PC-9 (cell line): ENCODE results near the gene JPT1. TPM values are rescaled to one million over a fixed set of nuclear protein-coding genes. Genes with fewer than 3 reads are reported as not detected.
A peak's percentile ranks its signal among the peaks of the same experiment; 100 is the strongest.

Experiments used
- BruUV-seq: library from RNA; stranded (reverse); fragments of 400-500 nt; replicated peaks from 2 replicates; lab custom pipeline; 2021; lab: Mats Ljungman, UMichigan
- CTCF ChIA-PET: fragments of 300-600 bp; sonication (Branson Sonifier 250); formaldehyde crosslinking; loops from one replicate; lab custom pipeline; 2022; ENCODE audit warnings: antibody characterized with exemption; lab: Charles Lee
- POLR2A ChIA-PET: fragments of 300-600 bp; sonication (Branson Sonifier 250); formaldehyde crosslinking; loops from one replicate; lab custom pipeline; 2022; ENCODE audit warnings: antibody characterized with exemption; ENCODE audit not compliant: unreplicated experiment; lab: Charles Lee
- DNase-seq, 2 experiments: peaks; one replicate each; pipeline versions ENCODE4 v3.0.0 to v3.0.0-alpha.2; 2015 to 2022; ENCODE audit warnings: mixed read lengths in 1 of 2
- H2AFZ ChIP-seq: fragments of 200-600 bp; sonication (generic); 2 replicates; pipeline ENCODE4 v1.8.1; 2017; ENCODE audit warnings: antibody characterized with exemption
- H3F3A ChIP-seq: fragments of 200-600 bp; sonication (generic); 2 replicates; pipeline ENCODE4 v1.8.1; 2017; ENCODE audit warnings: antibody characterized with exemption, mild to moderate bottlenecking, low read depth; ENCODE audit not compliant: insufficient read depth
- H3K27ac ChIP-seq: fragments of 200-600 bp; sonication (generic); 2 replicates; pipeline ENCODE4 v1.6.1; 2016; ENCODE audit warnings: mixed run types
- H3K27me3 ChIP-seq: fragments of 200-600 bp; sonication (generic); 2 replicates; pipeline ENCODE4 v1.6.1; 2016; ENCODE audit warnings: low read depth, mixed run types; ENCODE audit not compliant: insufficient read depth
- H3K36me3 ChIP-seq: fragments of 200-600 bp; sonication (generic); 2 replicates; pipeline ENCODE4 v1.6.1; 2016; ENCODE audit warnings: low read depth, mixed run types
- H3K4me1 ChIP-seq: fragments of 200-600 bp; sonication (generic); replicated peaks from 2 replicates; pipeline ENCODE4 v1.6.1; 2016; ENCODE audit warnings: mixed run types; ENCODE audit not compliant: insufficient read depth
- H3K4me2 ChIP-seq: fragments of 200-600 bp; sonication (generic); 2 replicates; pipeline ENCODE4 v1.6.1; 2017; ENCODE audit warnings: mixed run types
- H3K4me3 ChIP-seq: fragments of 200-600 bp; sonication (generic); 2 replicates; pipeline ENCODE4 v1.6.1; 2016; ENCODE audit warnings: mixed run types
- H3K79me2 ChIP-seq: fragments of 200-600 bp; sonication (generic); 2 replicates; pipeline ENCODE4 v1.6.1; 2017; ENCODE audit warnings: low read depth, mixed run types
- H3K9me2 ChIP-seq: fragments of 200-600 bp; sonication (generic); 2 replicates; pipeline ENCODE4 v1.8.1; 2017; ENCODE audit warnings: mild to moderate bottlenecking; ENCODE audit not compliant: insufficient read depth
- H3K9me3 ChIP-seq: fragments of 200-600 bp; sonication (generic); 2 replicates; pipeline ENCODE4 v1.8.1; 2016; ENCODE audit warnings: low read depth; ENCODE audit not compliant: insufficient read depth
- H4K20me1 ChIP-seq: fragments of 200-600 bp; sonication (generic); 2 replicates; pipeline ENCODE4 v1.8.1; 2017; ENCODE audit not compliant: insufficient read depth
- CTCF ChIP-seq: fragments of 200-600 bp; sonication (generic); conservative IDR thresholded peaks from 2 replicates; pipeline ENCODE4 v1.6.1; 2017; ENCODE audit warnings: mixed run types, antibody characterized with exemption, mild to moderate bottlenecking, moderate library complexity
- EZH2 ChIP-seq: fragments of 200-600 bp; sonication (generic); IDR thresholded peaks from 2 replicates; pipeline ENCODE4 v1.8.0; 2017; ENCODE audit warnings: antibody characterized with exemption, low read depth
- intact Hi-C: fragments of 100-400 bp; cut with micrococcal nuclease; formaldehyde crosslinking; loops from one replicate; pipeline ENCODE4 v1.10.0; 2022; ENCODE audit not compliant: unreplicated experiment
- total RNA-seq: library from RNA; stranded (reverse); gene quantifications from 2 replicates; pipeline ENCODE4 v1.2.3, GENCODE V29; 2021

Gene JPT1
- total RNA-seq, 1 experiment from 2014 or later = 250 TPM

- CTCF ChIA-PET = interaction anchor here (0.6 kb wide), 1 partner anchor 71 kb away, joined by 6 read pairs; no protein-coding TSS in a partner anchor
- no peak overlapping the region for H3K4me3 ChIP-seq
- peaks cover 47% of the 10 kb centered on the region for H3F3A ChIP-seq
- DNase-seq = no peak
- H3K36me3 ChIP-seq = peaks cover 44% of the 10 kb centered on the region
- no peak overlapping the region for H3K4me2 ChIP-seq
- H3K27me3 ChIP-seq = no peaks in the 10 kb centered on the region
- no peaks in the 10 kb centered on the region for H3K9me3 ChIP-seq
- intact Hi-C loops = no loop called here
- peaks cover 31% of the 10 kb centered on the region for H3K4me1 ChIP-seq
- no TSS peak for BruUV-seq
- H3K9me2 ChIP-seq = no peaks in the 10 kb centered on the region
- peaks cover 40% of the 10 kb centered on the region for H3K79me2 ChIP-seq
- POLR2A ChIA-PET = interaction anchor here (0.6 kb wide), 1 partner anchor 27 kb away, joined by 4 read pairs; no protein-coding TSS in a partner anchor
- H2AFZ ChIP-seq = no peak overlapping the region
- H4K20me1 ChIP-seq = peaks cover 8% of the 10 kb centered on the region
- H3K27ac ChIP-seq = no peak overlapping the region
- no peak for TF ChIP-seq EZH2
These were observed 55.5 kb downstream of the JPT1 start for GRCh38 chr17:75098861-75099260.

GRCh38 chr17:75097865-75098264, 56.4 kb downstream of the JPT1 start:
- BruUV-seq = no TSS peak
- Histone ChIP-seq H3K4me1 (peaks cover 41% of the 10 kb centered on the region), H3K4me3 (no peak overlapping the region), H2AFZ (no peak overlapping the region), H3K9me3 (no peaks in the 10 kb centered on the region), H3F3A (peaks cover 46% of the 10 kb centered on the region), H3K79me2 (peaks cover 50% of the 10 kb centered on the region), H3K9me2 (no peaks in the 10 kb centered on the region), H3K27ac (no peak overlapping the region), H3K36me3 (peaks cover 34% of the 10 kb centered on the region), H4K20me1 (peaks cover 8% of the 10 kb centered on the region), H3K4me2 (no peak overlapping the region), H3K27me3 (no peaks in the 10 kb centered on the region)
- no peak for TF ChIP-seq CTCF
- no peak for TF ChIP-seq EZH2
- DNase-seq = no peak
- CTCF ChIA-PET = interaction anchor here (0.7 kb wide), 1 partner anchor 38 kb away, joined by 3 read pairs; no protein-coding TSS in a partner anchor
- POLR2A ChIA-PET = no interaction called here
- intact Hi-C loops = loop anchor here (2.0 kb wide), 1 partner anchor 51 kb away; the partner anchor contains the start of genes ATP5PD and KCTD2

- Histone ChIP-seq H3K9me2 (no peaks in the 10 kb centered on the region), H3F3A (peaks cover 54% of the 10 kb centered on the region), H3K27me3 (no peaks in the 10 kb centered on the region), H3K36me3 (peaks cover 33% of the 10 kb centered on the region), H3K27ac (peak overlapping the region; percentile 89), H3K4me1 (peaks cover 58% of the 10 kb centered on the region), H3K4me2 (peak overlapping the region; percentile 73), H3K9me3 (no peaks in the 10 kb centered on the region), H3K79me2 (peaks cover 67% of the 10 kb centered on the region), H3K4me3 (no peak overlapping the region; the same call in 1 of the 2 replicates), H4K20me1 (peaks cover 9% of the 10 kb centered on the region), H2AFZ (no peak overlapping the region)
- intact Hi-C loops = loop anchor here (1.0 to 2.0 kb wide), 3 partner anchors 13 to 49 kb away; partner anchors contain the start of genes ARMC7, ATP5PD and KCTD2
- POLR2A ChIA-PET = interaction anchor here (0.6 to 0.7 kb wide), 4 partner anchors 8 to 243 kb away, joined by 3 to 5 read pairs (median 4); partner anchors contain the start of genes NUP85 and SLC16A5
- CTCF ChIA-PET = interaction anchor here (0.5 kb wide), 3 partner anchors 19 to 26 kb away, joined by 3 to 6 read pairs (median 5); no protein-coding TSS in a partner anchor
- no TSS peak for BruUV-seq
- TF ChIP-seq CTCF = no peak
- no peak for TF ChIP-seq EZH2
- peak; percentile 89 to 99 for DNase-seq
These were observed 58.2 kb downstream of the JPT1 start for GRCh38 chr17:75096082-75096625.
